Ovary (tissue), 9 donors: ENCODE data around the gene GPC3. TPM values are rescaled to one million over a fixed set of nuclear protein-coding genes. Genes with fewer than 3 reads are reported as not detected.

ENCODE experiments used
- DNase-seq, 5 donors: peaks; one replicate each; pipeline ENCODE4 v3.0.0-alpha.2; 2019 to 2020
- H3K27ac ChIP-seq, 2 donors: fragments of 200-600 bp; one replicate each; pipeline versions ENCODE4 v1.5.1 to v1.8.0; 2019 to 2022
- H3K27me3 ChIP-seq: fragments of 200-600 bp; one replicate; pipeline ENCODE4 v1.8.0; 2022
- H3K36me3 ChIP-seq: fragments of 200-600 bp; sonication (generic); one replicate; pipeline ENCODE4 v1.5.1; 2019
- H3K4me1 ChIP-seq: one replicate; pipeline ENCODE4 v1.8.1; 2013; ENCODE audit warnings: mild to moderate bottlenecking, moderate library complexity; ENCODE audit not compliant: insufficient read depth
- H3K4me3 ChIP-seq: fragments of 200-600 bp; sonication (generic); one replicate; pipeline ENCODE4 v1.5.1; 2017
- H3K9me3 ChIP-seq, 2 donors: fragments of 200-600 bp in 1 of 2; sonication (generic) in 1 of 2; one replicate each; pipeline versions ENCODE4 v1.5.1 to v1.8.1; 2013 to 2019; ENCODE audit warnings: mild to moderate bottlenecking in 1 of 2, moderate library complexity in 1 of 2
- EP300 ChIP-seq: sonication (generic); formaldehyde crosslinking; IDR thresholded peaks from one replicate; pipeline ENCODE4 v1.6.1; 2017; ENCODE audit warnings: antibody characterized with exemption
- POLR2A ChIP-seq: fragments of 450-650 bp; IDR thresholded peaks from one replicate; pipeline ENCODE4 v1.6.1; 2017; ENCODE audit warnings: antibody characterized with exemption, mild to moderate bottlenecking, moderate library complexity
- WGBS, 3 donors: extraction: QIAGEN DNeasy Blood & Tissue Kit in 1 of 3; methylation state at CpG; one replicate each; pipeline versions ENCODE4 v1.1.5 to v1.1.7; 2013 to 2017; 5-methylcytosine and 5-hydroxymethylcytosine counted together
- intact Hi-C, 4 donors: fragments of 100-400 bp; cut with DNase I; formaldehyde crosslinking; loops; one replicate each; pipeline versions ENCODE4 v1.11.0 to v1.15.1; 2022 to 2023
- polyA plus RNA-seq, 2 donors: library from polyadenylated mRNA; stranded (reverse); fragments of 200-250 nt in 1 of 2; fragments of 350-450 nt in 1 of 2; fragmentation: Illumina TruSeq in 1 of 2; extraction: RNeasy Lipid Tissue Mini Kit (QIAGEN cat#74804) in 1 of 2; gene quantifications; one replicate each; pipeline ENCODE4 v1.2.3, GENCODE V29; 2013 to 2014
- total RNA-seq, 7 donors: library from RNA; depleted of rRNA in 2 of 7; stranded (reverse); fragments of >200 nt in 2 of 7; fragmentation: NEBNext Ultra II Directional in 3 of 7; extraction: Animal tissue kit (Norgen Biotek cat#: 25700) in 3 of 7; gene quantifications; one replicate each; pipeline versions ENCODE4 v1.1.0 to v1.2.4, GENCODE V29; 2016 to 2023
- TF ChIP-seq, protein P1 (sequence below), 3 donors: fragments of 450-650 bp in 2 of 3; fragments of 200-600 bp in 1 of 3; IDR thresholded peaks; one replicate each; pipeline versions ENCODE4 v1.5.1 to v1.8.0; 2016 to 2022; ENCODE audit warnings: antibody characterized with exemption in 3 of 3, mild to moderate bottlenecking in 1 of 3
- donor health status: DM: no; HTN: no; CAD: no; lungs with moderate emphysema.
- donor health status: DM: no; HTN: no; CAD: no.
- donor health status: Bipolar disorder and iron deficiency.
- donor health status: DM: yes; HTN: yes; CAD: no.
- donor health status: DM: no; HTN: no; CAD: no.
- donor health status: DM: yes; HTN: yes; CAD: no.

The GPC3 gene
- total and polyA plus RNA-seq, 9 donors, result 4.5 to 91.8 (median 12.1) TPM

DNA sequence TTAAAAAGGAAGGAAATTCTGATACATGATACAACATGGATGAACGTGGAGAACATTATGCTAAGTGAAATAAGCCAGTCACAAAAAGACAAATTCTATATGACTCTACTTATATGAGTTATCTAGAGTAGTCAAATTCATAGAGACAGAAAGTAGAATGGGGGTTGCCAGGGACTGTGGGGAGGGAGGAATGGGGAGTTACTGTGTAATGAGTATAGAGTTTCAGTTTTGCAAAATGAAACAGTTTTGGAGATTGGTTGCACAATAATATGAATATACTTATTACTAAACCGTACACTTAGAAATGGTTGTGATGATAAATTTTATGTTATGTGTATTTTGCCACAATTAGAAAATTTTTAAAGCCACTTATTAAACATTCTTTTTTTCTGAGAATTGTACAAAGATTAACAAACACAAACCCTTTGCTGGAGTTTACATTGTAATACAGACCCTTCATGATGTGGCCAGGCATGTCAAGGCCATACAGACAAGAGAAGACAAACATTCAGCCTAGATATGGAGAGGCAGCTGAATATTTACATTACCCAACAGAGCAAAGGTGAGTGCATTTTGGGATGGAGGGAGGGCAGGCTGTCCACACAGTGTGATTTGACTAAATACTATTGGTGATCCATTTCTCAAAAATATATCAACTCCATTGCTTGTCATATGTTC, 21.2 kb upstream of the GPC3 start:
- DNase-seq, result no peak
- no peaks in the 10 kb centered on the region for H3K9me3 ChIP-seq
- no peak overlapping the region for H3K4me3 ChIP-seq
- no peaks in the 10 kb centered on the region for H3K36me3 ChIP-seq
- WGBS, 3 donors, result 44 to 54% (median 49%) methylated on average over 2 of the region's 2 CpGs
- TF ChIP-seq EP300, result no peak
- no peak for TF ChIP-seq POLR2A
- no peak overlapping the region for H3K27ac ChIP-seq
- peaks cover 3% of the 10 kb centered on the region for H3K4me1 ChIP-seq
- intact Hi-C loops, result no loop called here
- H3K27me3 ChIP-seq, result no peaks in the 10 kb centered on the region

DNA sequence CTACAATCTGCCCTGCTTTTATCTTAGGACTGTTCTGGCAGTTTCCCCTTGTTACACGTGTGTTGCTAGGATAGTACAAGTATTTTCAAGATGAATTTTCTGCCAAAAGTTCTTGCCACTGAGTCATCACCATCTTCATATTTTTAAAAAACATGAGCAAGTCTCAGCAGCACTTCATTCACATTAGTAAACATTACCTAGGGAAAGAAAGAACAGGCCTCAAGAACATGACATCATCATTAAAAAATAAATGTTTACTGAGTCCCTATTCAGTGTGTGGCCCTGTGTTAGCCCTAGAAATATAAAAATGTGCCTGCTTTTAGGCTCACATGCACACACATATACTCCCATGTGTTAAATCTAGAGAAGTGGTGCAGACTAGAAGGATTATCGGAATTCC, 18.7 kb upstream of the GPC3 start:
- no peak for DNase-seq
- Histone ChIP-seq H3K36me3 (no peaks in the 10 kb centered on the region), H3K27me3 (no peaks in the 10 kb centered on the region), H3K9me3 (no peaks in the 10 kb centered on the region), H3K27ac (no peak overlapping the region), H3K4me3 (no peak overlapping the region), H3K4me1 (peaks cover 3% of the 10 kb centered on the region)
- WGBS, 3 donors, result 46 to 49% (median 48%) methylated on average over 2 of the region's 2 CpGs
- intact Hi-C loops, result no loop called here
- TF ChIP-seq EP300 (no peak), POLR2A (no peak)
- TF ChIP-seq, protein P1, sequence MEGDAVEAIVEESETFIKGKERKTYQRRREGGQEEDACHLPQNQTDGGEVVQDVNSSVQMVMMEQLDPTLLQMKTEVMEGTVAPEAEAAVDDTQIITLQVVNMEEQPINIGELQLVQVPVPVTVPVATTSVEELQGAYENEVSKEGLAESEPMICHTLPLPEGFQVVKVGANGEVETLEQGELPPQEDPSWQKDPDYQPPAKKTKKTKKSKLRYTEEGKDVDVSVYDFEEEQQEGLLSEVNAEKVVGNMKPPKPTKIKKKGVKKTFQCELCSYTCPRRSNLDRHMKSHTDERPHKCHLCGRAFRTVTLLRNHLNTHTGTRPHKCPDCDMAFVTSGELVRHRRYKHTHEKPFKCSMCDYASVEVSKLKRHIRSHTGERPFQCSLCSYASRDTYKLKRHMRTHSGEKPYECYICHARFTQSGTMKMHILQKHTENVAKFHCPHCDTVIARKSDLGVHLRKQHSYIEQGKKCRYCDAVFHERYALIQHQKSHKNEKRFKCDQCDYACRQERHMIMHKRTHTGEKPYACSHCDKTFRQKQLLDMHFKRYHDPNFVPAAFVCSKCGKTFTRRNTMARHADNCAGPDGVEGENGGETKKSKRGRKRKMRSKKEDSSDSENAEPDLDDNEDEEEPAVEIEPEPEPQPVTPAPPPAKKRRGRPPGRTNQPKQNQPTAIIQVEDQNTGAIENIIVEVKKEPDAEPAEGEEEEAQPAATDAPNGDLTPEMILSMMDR (IDR thresholded peaks at IDR 0.05), result no peak

DNA sequence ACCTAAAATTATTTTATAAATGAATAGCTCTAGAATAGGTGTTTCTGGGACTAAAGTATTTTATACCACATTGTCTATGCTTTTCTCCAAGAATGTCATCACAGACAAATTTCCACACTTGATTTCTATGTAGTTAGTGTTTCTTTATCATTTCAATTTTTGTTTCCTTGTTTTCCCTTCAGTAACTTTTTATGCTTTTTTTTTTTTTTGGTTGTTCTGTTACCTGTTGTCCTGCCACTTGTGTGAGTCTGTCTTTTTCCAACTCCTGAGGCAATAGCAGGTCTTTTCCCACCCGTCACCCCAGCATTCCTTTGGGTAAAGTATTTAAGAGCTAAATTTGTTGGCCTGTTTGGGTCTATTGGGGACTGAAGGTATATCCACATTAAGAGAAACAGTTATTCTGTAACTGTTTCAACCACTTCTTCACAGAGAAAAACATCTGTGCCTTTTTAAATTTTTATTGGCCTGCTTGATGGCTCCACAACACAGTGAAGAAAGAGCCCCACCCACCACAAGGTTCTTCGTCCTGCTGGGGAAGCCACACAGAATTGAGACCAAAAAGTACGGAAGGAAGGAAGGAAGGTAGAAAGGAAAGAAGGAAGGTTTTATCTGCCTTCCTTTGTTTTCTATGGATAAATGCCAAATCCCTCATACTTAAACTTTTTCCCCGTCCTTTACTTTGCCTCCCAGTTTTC, 17.7 kb upstream of the GPC3 start:
- TF ChIP-seq, protein P1 (IDR thresholded peaks at IDR 0.05), result no peak
- intact Hi-C loops, result no loop called here
- Histone ChIP-seq H3K27me3 (no peaks in the 10 kb centered on the region), H3K4me1 (peaks cover 3% of the 10 kb centered on the region), H3K4me3 (no peak overlapping the region), H3K9me3 (no peaks in the 10 kb centered on the region), H3K36me3 (no peaks in the 10 kb centered on the region), H3K27ac (no peak overlapping the region)
- DNase-seq, result no peak
- 30 to 42% (median 33%) methylated on average over 4 of the region's 4 CpGs for WGBS, 3 donors

DNA sequence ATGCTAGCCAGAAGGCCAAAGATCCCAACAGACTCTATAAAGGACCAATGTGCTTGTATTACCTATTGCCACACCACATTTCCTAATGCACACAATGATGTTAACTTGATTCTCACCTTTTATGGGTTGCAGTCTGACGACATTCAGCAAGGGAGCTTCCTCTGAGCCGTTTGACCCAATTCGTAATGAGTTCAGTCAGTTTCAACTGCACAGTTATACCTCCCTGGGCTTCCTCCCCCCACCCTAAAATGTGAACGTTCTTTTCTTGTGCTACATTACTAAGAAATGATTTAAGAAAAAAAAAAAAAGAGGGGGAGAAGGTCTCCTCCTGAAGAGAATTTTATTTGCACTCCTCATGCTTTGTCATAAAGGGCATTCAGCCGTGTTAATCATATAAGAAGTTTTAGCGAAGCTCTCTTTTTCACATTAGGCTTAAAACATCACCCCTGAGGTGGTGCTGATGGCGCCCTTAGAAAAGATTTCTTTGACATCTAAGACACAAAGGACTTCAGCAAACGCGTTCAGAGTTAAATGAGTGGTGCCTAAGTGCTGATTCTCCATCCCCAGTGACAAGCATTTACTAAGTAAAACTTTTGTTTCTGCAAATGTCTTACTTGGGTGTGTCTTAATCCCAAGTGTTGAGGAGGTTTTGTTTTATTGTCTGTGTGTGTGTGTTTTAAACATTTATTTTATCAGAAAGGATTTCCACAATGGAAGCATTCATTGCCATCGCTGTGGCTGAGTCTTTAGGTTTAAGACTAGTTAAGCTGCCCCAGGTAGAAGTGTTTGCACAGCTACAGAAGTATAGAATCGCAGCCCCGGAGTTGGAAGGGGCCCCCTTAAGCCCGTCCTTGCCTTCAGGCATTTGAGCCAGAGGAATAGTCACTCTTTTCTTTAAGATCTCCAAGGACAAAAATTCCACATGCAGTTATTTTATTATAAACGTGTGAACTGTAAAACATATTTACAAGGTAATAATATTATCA, 15.2 kb upstream of the GPC3 start:
- TF ChIP-seq POLR2A (no peak), EP300 (no peak)
- TF ChIP-seq, protein P1 (IDR thresholded peaks at IDR 0.05), result no peak
- intact Hi-C loops, result no loop called here
- Histone ChIP-seq H3K36me3 (no peaks in the 10 kb centered on the region), H3K4me1 (no peaks in the 10 kb centered on the region), H3K4me3 (no peak overlapping the region), H3K27me3 (no peaks in the 10 kb centered on the region), H3K27ac (no peak overlapping the region), H3K9me3 (no peaks in the 10 kb centered on the region)
- 59 to 63% (median 60%) methylated on average over 14 of the region's 14 CpGs for WGBS, 3 donors
- no peak for DNase-seq
